Right atrium auricular region (tissue), 2 donors: ENCODE data around the gene PCDHGB4. TPM values are rescaled to one million over a fixed set of nuclear protein-coding genes. Genes with fewer than 3 reads are reported as not detected.
A peak's percentile ranks its signal among the peaks of the same experiment; 100 is the strongest.

Experiments
- DNase-seq: peaks from one replicate; pipeline ENCODE4 v3.0.0-alpha.2; 2019; ENCODE audit warnings: low spot score
- H3K27ac ChIP-seq, 2 donors: fragments of 200-600 bp; sonication (generic); 1 replicate in 1 of 2; 2 replicates in 1 of 2; pipeline ENCODE4 v1.5.1; 2016 to 2019
- H3K27me3 ChIP-seq, 2 donors: fragments of 200-600 bp; sonication (generic); one replicate each; pipeline versions ENCODE4 v1.5.1 to v1.6.0; 2017 to 2019
- H3K36me3 ChIP-seq: fragments of 200-600 bp; sonication (generic); one replicate; pipeline ENCODE4 v1.5.1; 2016
- H3K4me1 ChIP-seq, 2 donors: fragments of 200-600 bp; sonication (generic); one replicate each; pipeline versions ENCODE4 v1.5.1 to v1.6.0; 2017 to 2019
- H3K4me3 ChIP-seq, 2 donors: fragments of 200-600 bp; sonication (generic); 1 replicate in 1 of 2; 2 replicates in 1 of 2; pipeline ENCODE4 v1.5.1; 2017 to 2019; ENCODE audit warnings: mild to moderate bottlenecking in 1 of 2, moderate library complexity in 1 of 2
- H3K9me3 ChIP-seq, 2 donors: fragments of 200-600 bp; sonication (generic); one replicate each; pipeline ENCODE4 v1.5.1; 2019
- total RNA-seq, 2 donors: library from RNA; depleted of rRNA; stranded (reverse); fragments of >200 nt; gene quantifications; one replicate each; pipeline ENCODE4 v1.1.0, GENCODE V29; 2016
- TF ChIP-seq, protein P1 (sequence below), 2 donors: fragments of 200-600 bp; sonication (generic); IDR thresholded peaks; one replicate each; pipeline ENCODE4 v1.5.1; 2019; ENCODE audit warnings: antibody characterized with exemption in 2 of 2

The PCDHGB4 gene
- total RNA-seq, 2 donors from 2014 or later: 6.3 to 6.4 TPM

DNA sequence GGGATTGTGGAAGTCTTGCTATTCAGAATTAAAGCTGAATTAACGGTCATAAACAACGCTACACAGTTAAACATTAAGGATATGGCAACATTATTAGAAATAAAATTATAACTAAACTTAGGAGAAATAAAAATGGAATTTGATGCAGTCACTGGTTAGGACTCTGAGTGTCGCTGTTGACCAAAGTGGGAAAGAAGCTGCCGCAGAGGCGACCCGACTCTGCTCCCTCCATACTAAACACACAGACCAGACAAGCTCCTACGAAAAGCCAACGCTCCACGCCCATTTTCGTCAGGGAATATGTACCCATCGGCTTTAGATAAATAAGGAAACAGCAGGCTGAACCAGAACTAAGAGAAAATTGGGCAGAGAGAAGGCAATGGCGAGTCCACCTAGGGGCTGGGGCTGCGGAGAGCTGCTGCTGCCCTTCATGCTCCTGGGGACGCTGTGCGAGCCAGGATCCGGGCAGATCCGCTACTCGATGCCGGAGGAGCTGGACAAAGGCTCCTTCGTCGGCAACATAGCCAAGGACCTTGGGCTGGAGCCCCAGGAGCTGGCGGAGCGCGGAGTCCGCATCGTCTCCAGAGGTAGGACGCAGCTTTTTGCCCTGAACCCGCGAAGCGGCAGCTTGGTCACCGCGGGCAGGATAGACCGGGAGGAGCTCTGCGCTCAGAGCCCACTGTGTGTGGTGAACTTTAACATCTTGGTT lies 23.4 kb upstream of the PCDHGB4 start, which contains the start of gene PCDHGA5:
Gene PCDHGA5, plus strand, starts transcription at position 211 of the 709 bp plus-strand sequence. Its CDS starts 169 bp downstream, at position 380.
- Histone ChIP-seq H3K36me3 (no peaks in the 10 kb centered on the region), H3K9me3 (peaks cover 22 to 95% of the 10 kb centered on the region in 2 donors), H3K27ac (no peak within 1 kb of the TSS), H3K4me1 (no peaks in the 10 kb centered on the region), H3K4me3 (peak within 1 kb of the TSS in 1 of 2 donors; percentile 24), H3K27me3 (no peaks in the 10 kb centered on the region)
- TF ChIP-seq, protein P1, sequence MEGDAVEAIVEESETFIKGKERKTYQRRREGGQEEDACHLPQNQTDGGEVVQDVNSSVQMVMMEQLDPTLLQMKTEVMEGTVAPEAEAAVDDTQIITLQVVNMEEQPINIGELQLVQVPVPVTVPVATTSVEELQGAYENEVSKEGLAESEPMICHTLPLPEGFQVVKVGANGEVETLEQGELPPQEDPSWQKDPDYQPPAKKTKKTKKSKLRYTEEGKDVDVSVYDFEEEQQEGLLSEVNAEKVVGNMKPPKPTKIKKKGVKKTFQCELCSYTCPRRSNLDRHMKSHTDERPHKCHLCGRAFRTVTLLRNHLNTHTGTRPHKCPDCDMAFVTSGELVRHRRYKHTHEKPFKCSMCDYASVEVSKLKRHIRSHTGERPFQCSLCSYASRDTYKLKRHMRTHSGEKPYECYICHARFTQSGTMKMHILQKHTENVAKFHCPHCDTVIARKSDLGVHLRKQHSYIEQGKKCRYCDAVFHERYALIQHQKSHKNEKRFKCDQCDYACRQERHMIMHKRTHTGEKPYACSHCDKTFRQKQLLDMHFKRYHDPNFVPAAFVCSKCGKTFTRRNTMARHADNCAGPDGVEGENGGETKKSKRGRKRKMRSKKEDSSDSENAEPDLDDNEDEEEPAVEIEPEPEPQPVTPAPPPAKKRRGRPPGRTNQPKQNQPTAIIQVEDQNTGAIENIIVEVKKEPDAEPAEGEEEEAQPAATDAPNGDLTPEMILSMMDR (IDR thresholded peaks at IDR 0.05): peak in 1 of 2 donors; percentile 15
- DNase-seq: no peak

- TF ChIP-seq, protein P1 (IDR thresholded peaks at IDR 0.05): no peak
- no peak for DNase-seq
- Histone ChIP-seq H3K9me3 (peaks cover 20 to 95% of the 10 kb centered on the region in 2 donors), H3K4me1 (no peaks in the 10 kb centered on the region), H3K36me3 (no peaks in the 10 kb centered on the region), H3K27me3 (no peaks in the 10 kb centered on the region), H3K4me3 (no peak overlapping the region), H3K27ac (no peak overlapping the region)
These were observed 21.2 kb upstream of the PCDHGB4 start for GRCh38 chr5:141366016-141366896.

DNA sequence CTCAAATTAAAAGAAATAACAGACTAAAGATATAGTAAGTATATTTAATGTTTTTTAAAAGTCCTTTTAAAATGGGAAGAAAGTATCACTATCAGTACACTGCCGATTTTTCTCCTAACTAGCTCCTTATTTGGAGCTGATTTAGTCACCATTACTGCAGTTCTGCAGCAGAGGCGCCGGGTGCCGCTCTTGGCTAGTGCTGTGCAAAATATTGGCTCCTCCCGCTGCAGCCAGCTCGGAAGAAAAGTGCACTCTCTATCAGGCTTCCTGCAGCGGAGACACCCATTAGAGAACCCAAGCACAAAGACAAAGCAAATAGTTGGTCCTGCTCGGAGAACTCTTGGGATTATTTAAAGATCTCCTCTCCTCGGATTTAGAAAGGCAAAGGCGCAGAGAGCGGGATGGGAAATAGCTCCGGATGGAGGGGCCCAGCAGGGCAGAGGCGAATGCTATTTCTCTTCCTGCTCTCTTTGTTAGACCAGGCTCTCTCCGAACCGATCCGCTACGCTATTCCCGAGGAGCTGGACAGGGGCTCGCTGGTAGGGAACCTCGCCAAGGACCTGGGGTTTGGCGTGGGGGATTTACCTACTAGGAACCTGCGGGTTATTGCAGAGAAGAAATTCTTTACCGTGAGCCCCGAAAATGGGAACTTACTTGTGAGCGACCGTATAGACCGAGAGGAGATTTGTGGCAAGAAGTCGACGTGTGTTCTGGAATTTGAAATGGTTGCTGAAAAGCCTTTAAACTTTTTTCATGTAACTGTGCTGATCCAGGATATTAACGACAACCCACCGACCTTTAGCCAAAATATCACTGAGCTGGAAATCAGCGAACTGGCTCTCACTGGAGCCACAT lies 17.3 kb upstream of the PCDHGB4 start, which contains the start of gene PCDHGB3:
Gene PCDHGB3, plus strand, starts transcription at position 249 of the 855 bp plus-strand sequence. Its CDS starts 153 bp downstream, at position 402.
- Histone ChIP-seq H3K9me3 (peaks cover 22 to 95% of the 10 kb centered on the region in 2 donors), H3K4me1 (no peaks in the 10 kb centered on the region), H3K36me3 (no peaks in the 10 kb centered on the region), H3K4me3 (peak within 1 kb of the TSS; percentile 8 to 31), H3K27me3 (no peaks in the 10 kb centered on the region), H3K27ac (peak within 1 kb of the TSS in 1 of 2 donors; percentile 24)
- DNase-seq: no peak
- TF ChIP-seq, protein P1 (IDR thresholded peaks at IDR 0.05): peak; percentile 31 to 55

- Histone ChIP-seq H3K4me3 (no peak overlapping the region), H3K27ac (no peak overlapping the region), H3K4me1 (no peaks in the 10 kb centered on the region), H3K27me3 (no peaks in the 10 kb centered on the region), H3K36me3 (no peaks in the 10 kb centered on the region), H3K9me3 (peaks cover 15 to 91% of the 10 kb centered on the region in 2 donors)
- TF ChIP-seq, protein P1 (IDR thresholded peaks at IDR 0.05): no peak
- no peak for DNase-seq
These were observed 15.7 kb upstream of the PCDHGB4 start for GRCh38 chr5:141371572-141372475.
